DMS53 treated with DMSO at 0.1 percent for 48 hours (cell line): ENCODE results near the gene CHD5.

ENCODE experiments used
- DNase-seq: peaks from one replicate; lab custom pipeline; 2025; ENCODE audit not compliant: unreplicated experiment; lab: John Stamatoyannopoulos, UW

The CHD5 gene

DNA sequence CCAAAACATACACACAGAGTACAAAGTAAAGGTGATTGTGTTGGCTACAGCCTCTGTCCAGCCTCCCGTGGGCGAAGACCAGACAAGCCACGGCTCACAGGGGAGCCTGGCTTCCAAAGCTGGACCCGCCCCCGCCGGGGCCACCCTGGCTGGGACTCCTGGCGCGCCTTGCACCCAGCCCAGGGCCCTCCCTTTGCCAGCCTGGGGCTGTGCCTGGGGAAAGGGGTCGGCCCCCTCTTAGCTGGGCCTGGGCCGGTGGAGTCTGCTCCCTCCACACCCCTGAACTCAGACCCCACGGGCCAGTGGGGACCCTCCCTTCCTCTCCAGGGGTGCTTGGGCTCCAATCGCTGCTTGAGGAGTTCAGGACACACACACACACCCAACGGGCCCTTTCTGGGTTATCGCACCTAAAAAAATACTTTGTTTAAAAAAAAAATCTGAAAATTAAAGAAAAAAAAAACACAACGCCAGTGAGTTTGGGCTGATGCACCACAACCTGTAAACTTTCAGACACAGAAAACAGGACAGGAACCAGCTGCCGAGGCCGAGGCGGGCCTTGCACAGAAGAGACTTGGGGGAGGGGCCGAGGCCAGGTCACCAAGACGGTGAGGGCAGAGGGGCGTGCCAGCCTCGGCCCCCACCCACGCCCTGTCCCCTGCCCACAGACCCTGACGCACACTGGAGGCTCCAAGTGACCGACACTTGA is 78.1 kb downstream of the CHD5 start:
- no peak for DNase-seq

DNA sequence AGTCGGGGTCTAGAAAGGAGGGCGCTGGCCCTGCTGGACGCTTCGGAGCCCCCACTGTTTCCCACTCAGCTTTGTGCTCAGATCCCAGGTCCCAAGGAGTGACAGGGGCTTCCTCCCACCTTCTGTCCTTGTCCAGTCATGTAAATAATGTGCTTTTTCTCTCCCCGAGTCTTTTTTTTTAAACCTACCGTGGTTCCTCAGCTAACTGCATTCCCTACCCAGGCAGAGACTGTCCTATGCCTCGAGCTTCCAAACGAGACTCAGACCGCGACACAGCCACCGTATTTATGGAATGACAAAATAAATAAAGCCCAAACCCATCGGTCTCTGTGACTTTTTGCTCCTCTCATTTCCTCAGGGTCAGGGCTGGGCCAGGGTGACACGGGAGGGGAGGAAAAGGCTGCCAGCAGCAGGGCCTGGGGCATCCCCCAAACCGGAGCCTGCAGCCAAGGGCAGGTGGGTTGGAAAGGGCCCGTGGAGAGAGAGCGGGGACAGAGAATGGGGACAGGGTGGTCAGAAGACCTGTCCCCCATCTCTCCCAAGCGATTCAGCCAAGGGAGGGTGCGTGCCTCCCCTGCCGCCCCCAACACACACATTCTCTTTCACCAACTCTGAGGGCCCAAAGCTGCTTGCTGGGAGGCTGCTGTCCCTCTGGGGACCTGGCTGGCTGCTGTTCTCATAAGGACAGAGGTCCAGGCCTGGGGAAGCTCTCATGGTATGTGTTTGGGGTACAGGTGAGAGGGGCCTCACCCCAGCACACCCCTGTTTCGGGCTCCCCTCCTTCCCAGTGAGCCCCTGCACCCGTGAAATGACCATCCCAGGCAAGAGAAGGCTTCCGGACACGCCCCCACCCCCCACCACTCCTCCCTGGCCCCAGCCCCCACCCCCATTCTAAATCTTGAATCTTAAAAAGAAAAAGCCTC is 79.0 kb downstream of the CHD5 start:
- DNase-seq, result no peak

- DNase-seq, result no peak
Measured at GRCh38 chr1:6099787-6100765, 80.0 kb downstream of the CHD5 start.

DNA sequence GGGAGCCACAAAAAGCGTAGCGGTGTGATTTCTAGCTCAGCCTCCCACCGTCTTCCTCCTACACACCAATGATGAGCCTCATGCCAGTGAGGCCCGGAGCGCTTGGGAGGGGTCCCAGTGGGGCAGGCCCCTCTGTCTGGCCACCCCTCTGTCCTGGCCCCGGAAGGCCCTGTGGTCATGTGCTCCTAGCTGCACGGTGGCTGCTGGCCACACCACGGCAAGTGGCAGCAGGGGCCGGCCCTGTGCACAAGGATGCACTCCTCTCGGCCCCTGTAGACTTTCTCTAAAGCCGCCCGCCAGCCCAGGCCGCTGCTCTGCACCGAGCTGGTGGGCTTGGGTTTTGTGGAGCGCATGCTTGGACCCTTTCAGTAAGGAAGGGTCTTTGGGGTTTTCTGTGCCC is 80.8 kb downstream of the CHD5 start:
- DNase-seq, result no peak

DNA sequence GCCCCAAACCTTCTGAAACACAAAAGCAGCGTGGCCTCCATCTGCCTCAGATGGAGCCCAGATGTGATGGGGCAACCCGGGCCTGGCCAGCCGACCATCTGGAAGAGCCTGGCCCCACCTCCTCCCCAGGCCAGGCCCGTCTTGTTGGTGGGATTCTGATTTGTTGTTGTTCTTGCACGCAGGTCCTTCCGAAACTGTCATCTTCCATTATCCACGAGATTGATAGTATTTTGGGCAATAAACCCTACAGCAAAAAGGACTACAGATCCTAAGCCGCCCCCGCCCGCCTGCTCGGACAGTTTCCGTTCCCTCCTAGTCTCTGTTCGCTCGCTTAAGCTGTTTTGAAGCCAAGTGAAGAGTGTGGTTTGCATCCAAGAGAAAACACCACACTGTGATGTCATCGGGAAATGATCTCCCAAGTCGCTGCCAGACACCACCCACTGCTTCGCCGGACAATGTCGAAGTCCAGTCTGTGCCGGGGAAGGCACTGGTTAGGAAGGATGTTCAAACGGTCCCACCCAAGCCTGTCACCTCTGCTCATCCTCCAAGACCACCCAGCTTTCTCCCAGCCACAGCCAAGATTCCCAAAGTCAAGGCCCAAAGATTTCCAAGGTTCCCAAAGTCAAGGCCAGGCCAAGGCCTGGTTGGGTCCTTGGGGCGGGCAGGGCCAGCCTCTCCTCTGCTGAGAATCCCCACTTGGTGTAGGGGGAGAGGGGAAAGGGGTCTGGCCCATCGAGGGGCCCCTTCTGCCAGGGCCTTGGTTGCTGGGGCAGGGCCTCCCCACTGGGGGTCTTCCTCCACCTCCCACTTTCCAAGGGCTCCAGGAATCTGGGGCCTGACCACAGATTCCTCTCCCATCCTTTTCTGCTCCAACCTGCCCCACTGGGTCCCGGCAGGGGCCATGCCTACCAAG is 81.6 kb downstream of the CHD5 start:
- no peak for DNase-seq

- DNase-seq, result no peak
Measured at GRCh38 chr1:6097824-6098223, 82.3 kb downstream of the CHD5 start.

- no peak for DNase-seq
Measured at GRCh38 chr1:6097117-6097595, 83.0 kb downstream of the CHD5 start.

- DNase-seq, result no peak
Measured at GRCh38 chr1:6096243-6097116, 83.6 kb downstream of the CHD5 start.

DNA sequence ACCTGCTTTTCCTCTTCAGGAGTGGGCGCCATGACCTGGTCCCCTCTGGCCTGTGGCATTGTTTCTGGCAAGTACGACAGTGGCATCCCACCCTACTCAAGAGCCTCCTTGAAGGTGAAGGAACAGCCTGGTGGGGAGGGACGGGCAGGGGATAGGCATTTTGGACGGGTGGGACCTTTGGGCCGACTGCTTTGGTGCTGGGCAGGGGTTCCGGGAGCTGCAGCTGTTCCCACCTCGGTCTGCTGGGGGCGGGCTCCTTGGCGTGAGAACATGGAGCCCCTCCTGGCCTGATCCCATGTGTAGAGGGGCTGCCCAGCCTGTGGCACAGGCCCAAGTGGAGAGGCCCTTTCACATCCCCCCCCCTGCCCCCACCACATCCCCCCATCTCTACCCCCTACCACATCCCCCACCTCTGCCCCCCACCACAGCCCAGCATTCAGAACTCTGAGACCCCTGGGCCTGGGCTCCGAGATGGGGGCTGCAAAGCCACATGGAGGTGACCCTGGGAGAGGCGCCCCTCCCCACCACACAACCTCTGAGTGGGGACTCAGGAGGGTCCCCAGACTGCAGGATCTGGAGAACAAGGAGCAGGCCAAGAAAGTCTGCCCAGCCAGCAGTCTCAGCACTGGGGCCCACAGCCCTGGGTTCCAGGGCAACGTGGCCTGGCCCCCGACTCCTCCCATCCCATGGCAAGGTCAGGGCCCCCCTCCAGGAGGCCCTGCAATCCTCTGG is 84.4 kb downstream of the CHD5 start:
- DNase-seq, result no peak

DNA sequence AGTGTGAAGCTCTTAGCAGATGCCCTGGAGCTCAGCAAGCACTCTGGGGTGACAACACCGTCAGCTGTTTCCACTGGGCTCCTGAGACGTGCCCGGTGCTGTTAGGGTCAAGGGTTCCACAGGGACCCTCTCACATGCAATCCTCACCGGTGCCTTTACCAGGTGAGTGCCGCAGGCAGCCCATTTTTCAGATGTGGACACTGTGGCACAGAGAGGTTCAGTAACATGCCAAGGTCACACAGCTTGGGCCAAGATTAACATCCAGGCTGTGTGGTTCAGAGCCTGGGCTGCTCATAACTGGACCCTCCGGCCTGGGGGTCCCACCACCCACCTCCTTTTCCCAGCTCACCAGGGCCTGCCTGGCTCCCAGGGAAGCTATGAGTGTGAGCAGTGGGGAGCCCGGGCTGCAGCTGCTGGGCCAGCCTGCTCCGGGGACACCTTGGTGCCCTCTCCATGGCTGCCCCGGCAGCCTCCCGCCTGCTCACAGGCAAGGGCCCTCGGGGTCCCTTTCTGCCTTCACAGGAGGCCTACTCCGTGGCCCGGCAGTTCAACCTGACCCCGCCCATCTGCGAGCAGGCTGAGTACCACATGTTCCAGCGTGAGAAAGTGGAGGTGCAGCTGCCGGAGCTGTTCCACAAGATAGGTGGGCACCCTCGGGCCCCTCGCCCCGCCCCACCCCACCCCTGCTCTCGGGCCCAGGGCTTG is 85.2 kb downstream of the CHD5 start:
- DNase-seq, result no peak

GRCh38 chr1:6094246-6094645 is 85.9 kb downstream of the CHD5 start:
- DNase-seq, result no peak

DNA sequence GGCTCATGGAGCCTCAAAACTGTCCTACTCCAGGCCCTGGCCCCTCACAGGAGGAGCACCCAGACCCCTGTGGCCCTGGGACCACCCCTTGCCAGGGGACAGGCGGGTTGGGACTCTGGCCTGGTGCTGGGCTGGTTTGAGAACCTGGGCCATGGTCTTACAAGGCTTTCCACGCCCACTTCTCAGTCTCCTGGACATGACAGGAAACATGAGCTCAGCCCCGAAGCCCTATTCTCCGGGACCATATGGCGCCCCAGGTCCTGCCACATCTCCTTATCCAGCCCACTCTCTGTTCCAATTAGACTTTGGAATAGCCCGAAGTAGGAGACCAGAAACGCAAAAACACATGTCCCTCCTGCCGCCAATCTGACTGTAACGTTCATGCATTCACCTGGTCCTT is 86.5 kb downstream of the CHD5 start:
- DNase-seq, result no peak

DNA sequence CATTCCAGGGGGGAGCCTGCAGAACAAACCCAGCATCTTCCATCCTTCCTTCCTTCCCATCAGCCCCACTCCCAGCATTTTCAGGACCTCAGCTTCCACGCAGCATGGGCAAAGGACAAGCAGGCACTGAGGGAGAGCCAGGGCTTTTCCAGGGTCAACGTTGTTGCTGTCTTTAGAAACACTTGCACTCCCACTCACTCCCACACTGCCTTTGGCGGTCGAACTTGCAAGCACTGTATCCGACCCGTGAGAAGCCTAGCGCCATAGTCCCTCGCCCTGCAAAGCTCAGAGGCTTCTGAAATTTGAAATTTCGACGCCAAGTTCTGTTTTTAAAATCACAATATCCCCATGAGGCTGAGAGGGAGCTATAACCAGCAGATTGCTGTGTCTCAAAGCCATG is 87.0 kb downstream of the CHD5 start:
- DNase-seq, result no peak

GRCh38 chr1:6092211-6092610 is 87.9 kb downstream of the CHD5 start:
- no peak for DNase-seq

DNA sequence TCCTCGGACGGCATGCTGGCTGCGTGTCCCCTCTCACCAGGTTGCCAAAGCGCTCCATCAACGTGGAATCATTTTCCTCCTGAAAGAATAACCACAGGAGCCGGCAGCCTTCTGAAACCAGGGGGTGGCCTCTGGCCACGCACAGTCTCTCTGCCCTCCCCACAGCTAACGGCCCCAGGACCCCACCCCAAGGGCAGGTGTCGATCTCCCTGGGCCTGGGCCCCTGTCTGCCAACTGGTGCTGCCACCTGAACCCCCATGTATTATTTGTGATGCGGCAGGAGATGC is 88.4 kb downstream of the CHD5 start:
- no peak for DNase-seq

- DNase-seq, result no peak
Measured at GRCh38 chr1:6090996-6091822, 88.9 kb downstream of the CHD5 start.

- DNase-seq, result no peak
Measured at GRCh38 chr1:6090288-6090687, 89.8 kb downstream of the CHD5 start.
